ENCODE measurements around the gene ANKH. TPM values are rescaled to one million over a fixed set of nuclear protein-coding genes. Genes with fewer than 3 reads are reported as not detected.

Gene ANKH
- total and polyA plus RNA-seq, 10 of the 15 experiments (the other 5 are each of a cell fraction or from before 2014, with no cell fraction given): 2.1 to 43.9 (median 14.4) TPM

GRCh38 chr5:14676320-14676719, 195.3 kb downstream of the ANKH start (continued):
- TF ChIP-seq REST (IDR thresholded peaks at IDR 0.05; ENCODE audit: low read depth, low read length) (no peak), KLF5 (IDR thresholded peaks at IDR 0.05; ENCODE audit: partially characterized antibody) (no peak), HDGF (IDR thresholded peaks at IDR 0.05) (peak; percentile 77; the same call in 1 of the 2 replicates), NRF1 (conservative IDR thresholded peaks at IDR 0.05; ENCODE audit: low read depth, low read length) (no peak), CHD1 (IDR thresholded peaks at IDR 0.05; ENCODE audit: low read depth, low read length) (0 out of 2 replicates have a peak, but pooled peaks have one; percentile 62), ATF2 (IDR thresholded peaks at IDR 0.05; ENCODE audit: low read length) (no peak), GATAD2B (conservative IDR thresholded peaks at IDR 0.05; ENCODE audit: low read depth) (no peak), CEBPZ (IDR thresholded peaks at IDR 0.05; ENCODE audit: low read depth, low read length) (no peak), ZNF384 (IDR thresholded peaks at IDR 0.05; ENCODE audit: borderline replicate concordance, low read depth, low read length) (no peak), GABPA (IDR thresholded peaks at IDR 0.05; ENCODE audit: low read depth) (no peak), POU2F2 (IDR thresholded peaks at IDR 0.05; ENCODE audit: borderline replicate concordance, low read depth, low read length) (no peak), SMAD5 (IDR thresholded peaks at IDR 0.05; ENCODE audit: low read depth) (no peak), CBX3 (IDR thresholded peaks at IDR 0.05; ENCODE audit: borderline replicate concordance, low read depth) (no peak), EP300 (IDR thresholded peaks at IDR 0.05; ENCODE audit: borderline replicate concordance in 1 of 2, control insufficient read depth in 1 of 2, low read depth in 2 of 2, low read length in 2 of 2) (no peak), ZNF274 (IDR thresholded peaks at IDR 0.05; ENCODE audit: insufficient read depth, insufficient read length) (no peak), PKNOX1 (IDR thresholded peaks at IDR 0.05) (no peak), NFYA (IDR thresholded peaks at IDR 0.05; ENCODE audit: borderline replicate concordance, low read depth, low read length) (no peak), ASH2L (IDR thresholded peaks at IDR 0.05; ENCODE audit: borderline replicate concordance, low read depth) (no peak), POLR2AphosphoS2 (IDR thresholded peaks at IDR 0.05; ENCODE audit: low read depth, low read length) (no peak)

All from GM12878 (cell line).